Stimulated activated CD8-positive, alpha-beta memory T cell treated with anti-CD3 and anti-CD28 coated beads, Interleukin-7, amount 100 ng/mL, for 4 hours (primary cell): ENCODE measurements around the gene COL10A1.

Experiments used
- DNase-seq, 2 donors: peaks; one replicate each; pipeline ENCODE4 v3.0.0-alpha.2; 2020; ENCODE audit warnings: low read depth in 2 of 2

Gene COL10A1

DNA sequence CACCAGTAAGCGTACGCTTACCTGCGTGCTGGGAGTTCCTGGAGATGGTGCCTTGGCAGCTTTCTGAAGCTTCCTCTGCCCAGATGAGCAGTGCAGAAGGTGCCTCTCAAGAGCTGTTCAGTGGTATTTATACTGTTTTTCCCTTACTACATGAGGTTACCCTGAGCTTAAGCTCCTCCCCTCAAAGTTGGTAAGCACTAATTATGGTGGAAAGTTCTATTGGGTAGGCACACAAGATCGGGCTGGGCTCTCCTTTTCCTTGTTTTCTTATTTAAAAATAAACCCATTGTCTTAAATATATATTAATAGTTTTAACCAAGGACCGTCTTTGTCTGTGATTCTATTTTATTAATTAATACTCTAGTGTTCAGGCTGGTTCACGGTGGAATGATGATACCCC is at the start of gene COL10A1:
Gene COL10A1 (minus strand): TSS at position 101 of the 400 bp plus-strand sequence. CDS start 640 bp downstream, outside the sequence.
- no peak for DNase-seq

DNA sequence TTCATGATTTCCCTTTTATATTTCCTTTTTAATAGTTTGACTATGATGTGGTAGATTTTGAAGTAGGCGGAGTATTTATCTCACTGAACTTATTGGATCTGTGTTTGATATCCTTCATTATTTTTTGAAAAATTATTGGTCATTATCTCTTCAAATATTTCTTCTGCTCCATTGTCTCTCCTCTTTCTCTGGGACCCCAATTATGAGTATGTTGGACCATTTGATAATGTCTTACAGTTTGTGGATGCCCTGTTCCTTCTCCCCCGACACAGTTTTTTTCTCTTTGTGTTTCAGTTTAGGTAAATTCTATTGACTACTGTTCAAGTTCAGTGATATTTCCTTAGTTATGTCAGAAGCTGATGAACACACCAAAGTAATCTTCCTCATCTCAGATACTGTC is 49.4 kb upstream of the COL10A1 start:
- no peak for DNase-seq

DNA sequence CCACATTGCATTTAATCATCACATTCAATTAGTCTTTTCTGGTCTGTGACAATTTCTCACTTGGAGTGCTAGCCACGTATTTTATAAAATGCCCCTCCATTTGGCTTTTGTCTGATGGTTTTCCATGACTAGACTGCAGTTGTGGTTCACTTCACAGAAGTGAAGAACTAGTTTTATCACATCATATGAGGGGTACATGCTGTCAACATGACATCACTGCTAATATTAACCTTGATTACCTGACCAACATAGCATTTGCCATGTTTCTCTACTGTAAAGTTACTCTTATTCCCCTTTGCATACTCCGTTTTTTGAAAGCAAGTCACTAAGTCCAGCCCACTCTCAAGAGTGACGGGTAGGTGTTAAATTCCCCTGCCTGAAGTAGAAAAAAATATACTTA is 48.0 kb upstream of the COL10A1 start:
- no peak for DNase-seq

DNA sequence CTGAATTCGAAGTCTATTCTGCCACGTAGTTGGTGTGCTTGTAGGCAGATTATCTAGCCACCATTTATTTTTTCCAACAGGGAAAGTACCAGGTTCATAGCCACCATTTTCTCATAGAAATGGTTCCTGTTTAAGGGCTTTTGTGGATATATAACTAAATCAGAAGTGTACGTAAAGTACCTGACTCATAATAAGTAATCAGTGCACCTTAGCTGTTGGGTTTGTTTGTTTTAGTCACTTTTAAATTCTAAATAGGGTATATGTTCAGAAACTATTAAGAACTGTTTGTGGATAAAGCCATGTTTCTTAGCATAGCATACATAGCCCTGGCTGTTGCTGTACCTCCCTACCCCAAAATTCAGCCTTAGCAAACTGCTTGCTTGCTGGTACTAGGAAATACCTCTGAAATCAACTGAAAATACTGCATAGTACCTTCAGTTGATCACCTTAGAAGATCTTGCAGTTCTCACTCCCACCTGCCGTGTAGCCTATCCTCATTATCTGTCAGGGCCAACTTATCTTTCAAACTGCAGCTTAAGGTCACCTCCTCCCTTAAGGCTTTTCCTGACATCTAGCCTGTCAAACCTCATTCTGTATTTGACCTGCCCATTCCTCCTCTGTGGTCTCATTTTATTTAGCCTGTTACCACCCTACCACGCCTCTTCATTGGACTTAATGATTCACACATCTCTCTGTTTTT is 44.6 kb upstream of the COL10A1 start:
- DNase-seq: no peak

DNA sequence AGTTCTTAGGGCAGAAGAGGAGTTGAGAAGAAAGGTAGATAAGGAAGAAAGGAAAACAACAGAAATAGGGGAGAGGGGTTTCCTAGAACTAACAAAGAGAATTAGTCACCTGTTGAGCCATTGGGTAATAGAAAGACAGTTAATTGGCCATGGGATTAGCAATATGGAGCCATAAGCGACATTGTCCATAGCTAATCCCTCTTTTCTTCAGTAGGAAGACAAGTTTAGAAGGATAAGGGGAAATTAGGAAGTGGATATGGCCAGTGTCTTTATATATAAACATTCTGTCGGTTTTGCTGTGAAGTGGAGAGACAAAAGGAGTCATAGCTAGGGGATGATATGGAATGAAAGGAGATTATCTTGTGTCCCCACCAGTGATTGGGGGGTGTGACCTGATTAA is 43.9 kb upstream of the COL10A1 start:
- DNase-seq: no peak

DNA sequence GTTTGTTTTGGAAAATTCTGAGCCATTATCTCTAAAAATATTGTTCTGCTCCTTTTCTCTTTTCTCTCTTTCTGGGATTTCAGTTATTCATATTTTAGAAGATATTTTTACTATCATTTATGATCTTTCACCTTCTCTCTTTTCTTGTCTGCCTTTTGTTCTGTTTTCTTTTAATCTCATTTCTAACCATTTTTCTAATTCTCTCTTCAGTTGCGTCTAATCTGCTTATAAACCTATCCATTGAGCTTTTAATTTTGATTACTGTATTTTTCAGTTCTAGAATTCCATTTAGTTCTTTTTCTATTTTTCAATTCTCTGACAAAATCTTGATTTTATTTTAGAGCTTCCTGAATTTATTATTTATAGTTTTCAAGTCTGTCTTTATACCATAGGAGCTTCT is 42.2 kb upstream of the COL10A1 start:
- DNase-seq: no peak

DNA sequence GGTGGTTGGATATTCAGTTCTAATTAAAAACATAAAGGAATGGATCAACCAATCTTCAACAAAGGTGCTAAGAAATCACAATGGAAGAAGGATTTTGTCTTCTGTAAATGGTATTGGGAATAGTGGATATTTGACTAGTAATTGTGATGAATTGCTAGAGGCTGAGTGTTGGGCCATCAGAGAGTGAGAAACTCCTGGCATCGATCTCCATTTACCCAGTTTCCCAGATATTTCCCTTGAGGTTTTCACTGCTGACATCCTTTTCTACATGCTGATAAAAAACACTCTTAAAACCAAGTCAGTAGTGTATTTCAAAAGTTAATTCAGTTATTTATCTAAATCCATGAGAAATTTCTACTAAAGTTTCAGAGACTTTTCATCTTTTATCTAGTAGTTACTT is 40.4 kb upstream of the COL10A1 start:
- no peak for DNase-seq

DNA sequence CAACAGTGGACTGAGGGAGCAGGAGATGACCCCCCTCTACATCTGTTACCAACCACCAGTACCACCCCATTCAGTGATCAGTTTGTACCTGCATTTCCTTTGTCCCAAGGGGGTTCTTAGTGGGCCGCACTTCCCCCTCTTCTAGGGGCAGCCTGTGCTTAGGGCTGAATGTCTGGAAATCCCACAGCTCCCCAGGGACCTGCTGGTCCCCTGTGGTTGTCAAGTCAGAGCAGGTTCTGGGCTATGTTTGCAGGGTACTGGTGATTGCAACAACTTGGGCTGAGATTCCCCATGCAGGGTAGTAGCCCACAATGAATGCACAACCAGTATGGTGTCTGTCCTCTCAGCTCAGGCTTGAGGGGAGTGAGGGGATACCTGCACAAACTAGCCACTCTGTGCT is 39.7 kb upstream of the COL10A1 start:
- no peak for DNase-seq

DNA sequence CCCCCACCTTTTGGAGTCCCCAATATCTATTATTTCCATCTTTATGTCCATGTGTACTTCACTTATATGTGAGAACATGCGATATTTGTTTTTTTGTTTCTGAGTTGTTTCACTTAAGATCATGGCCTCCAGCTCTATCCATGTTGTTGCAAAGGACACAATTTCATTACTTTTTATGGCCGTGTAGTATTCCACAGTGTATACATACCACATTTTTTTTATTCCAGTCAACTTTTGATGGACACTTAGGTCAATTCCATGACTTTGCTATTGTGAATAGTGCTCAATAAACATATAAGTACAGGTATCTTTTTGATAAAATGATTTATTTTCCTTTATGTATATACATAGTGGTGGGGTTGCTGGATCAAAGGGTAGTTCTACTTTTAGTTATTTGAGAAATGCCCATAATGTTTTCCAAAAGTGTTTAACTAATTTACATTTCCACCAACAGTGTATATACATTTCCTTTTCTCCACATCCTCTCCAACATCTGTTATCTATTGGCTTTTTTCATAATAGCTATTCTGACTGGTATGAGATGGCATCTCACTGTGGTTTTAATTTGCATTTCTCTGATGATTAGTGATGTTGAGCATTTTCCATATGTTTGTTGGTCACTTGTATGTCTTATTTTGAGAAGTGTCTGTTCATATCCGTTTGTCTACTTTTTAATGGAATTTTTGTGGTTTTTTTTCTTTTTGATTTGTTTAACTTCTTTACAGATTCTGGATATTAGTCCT is 34.0 kb upstream of the COL10A1 start:
- DNase-seq: no peak

DNA sequence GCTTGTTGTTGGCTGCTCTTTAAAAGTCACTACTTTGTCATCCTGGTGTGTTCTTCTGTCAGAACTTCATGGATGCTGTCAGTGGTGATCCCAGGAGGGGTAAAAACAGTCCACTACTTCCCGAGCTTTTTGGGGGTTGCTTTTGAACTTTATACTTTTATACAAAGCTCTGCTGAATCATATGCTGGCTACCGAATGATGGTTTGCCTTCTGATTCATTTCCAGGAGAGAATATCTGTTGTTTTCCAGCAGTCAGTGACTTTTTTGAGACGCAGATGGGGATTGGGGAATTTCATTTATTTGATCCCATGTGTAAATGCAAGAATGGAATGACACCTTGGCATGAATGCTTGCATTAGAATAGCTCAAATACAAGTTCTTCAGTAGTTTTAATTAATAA is 32.7 kb upstream of the COL10A1 start:
- no peak for DNase-seq

DNA sequence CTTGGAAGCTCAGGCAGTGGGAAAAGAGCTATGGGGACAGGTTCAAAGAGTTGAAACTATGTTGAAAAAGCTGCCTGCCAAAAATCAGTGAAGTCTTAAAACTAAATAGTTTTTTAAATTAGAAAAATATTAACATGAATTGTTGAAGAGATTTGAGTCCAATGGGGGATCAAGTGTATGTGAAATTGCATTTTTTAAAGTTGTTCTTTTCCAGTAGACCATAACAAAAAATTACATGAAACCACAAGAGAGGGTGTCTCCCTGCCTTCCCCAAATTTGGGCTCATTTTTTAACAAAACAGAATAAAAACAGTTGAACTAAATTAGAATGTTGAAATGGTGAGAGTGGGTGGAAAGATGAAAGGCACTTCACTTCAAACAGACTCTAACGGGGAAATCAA is 31.5 kb upstream of the COL10A1 start:
- DNase-seq: no peak

DNA sequence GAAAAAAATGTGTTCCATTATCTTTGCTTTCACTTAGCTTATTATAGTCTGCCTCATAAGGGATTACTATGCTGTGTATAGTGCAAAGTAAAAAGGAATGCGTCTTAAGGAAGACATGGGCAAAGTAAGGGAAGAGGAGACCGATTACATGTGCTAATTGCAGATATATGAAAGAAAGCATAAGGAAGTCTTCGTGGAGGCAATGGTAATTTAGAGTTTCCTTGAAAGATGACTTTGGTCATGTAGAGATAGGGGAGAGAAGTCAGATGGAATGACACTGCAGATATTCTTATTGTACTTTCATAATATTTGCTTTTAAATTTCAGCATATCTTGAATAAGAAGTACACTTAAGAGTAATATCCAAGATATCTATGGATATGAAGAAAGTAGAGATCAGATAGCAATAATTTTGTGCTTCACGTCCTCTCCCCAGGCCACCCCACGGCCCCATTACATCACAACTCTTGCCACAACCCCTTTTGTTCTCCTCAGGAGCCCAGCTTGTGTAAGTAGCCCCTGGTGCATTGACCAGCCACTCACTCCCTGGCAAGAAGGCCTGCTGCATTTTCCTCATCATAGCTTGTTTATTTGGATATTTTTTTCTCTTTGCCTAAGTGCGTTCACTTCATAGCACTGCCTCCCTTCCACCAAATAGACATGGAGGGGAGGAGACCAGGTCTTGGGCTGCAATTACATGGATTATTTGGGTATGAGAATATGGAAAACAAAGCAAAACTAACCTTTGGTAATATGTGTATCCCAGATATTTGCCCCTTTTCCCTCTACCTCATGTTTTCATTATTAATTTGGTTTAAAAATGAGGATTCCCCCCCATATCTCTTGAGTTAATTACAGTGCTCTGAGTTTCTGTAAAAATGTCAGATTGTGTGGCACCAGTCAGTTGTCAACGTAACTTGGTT is 30.7 kb upstream of the COL10A1 start:
- no peak for DNase-seq

DNA sequence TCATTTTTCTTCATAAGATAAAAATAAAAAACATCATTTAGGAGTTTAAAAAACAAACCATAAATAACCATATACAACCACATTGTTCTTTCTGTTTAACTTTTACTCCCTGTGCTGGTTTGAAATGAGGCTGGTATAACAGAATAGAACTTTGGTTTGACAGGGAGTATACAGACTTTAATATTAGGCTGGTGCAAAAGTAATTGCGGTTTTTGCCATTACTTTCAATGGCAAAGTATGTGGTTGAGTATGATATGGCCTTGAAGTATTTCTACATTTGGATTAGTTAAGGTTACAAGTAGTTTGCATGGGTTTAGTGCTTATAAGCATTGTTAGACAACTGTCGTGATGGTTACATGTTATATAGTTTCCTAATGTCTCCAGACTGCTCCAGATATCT is 29.0 kb upstream of the COL10A1 start:
- DNase-seq: no peak

DNA sequence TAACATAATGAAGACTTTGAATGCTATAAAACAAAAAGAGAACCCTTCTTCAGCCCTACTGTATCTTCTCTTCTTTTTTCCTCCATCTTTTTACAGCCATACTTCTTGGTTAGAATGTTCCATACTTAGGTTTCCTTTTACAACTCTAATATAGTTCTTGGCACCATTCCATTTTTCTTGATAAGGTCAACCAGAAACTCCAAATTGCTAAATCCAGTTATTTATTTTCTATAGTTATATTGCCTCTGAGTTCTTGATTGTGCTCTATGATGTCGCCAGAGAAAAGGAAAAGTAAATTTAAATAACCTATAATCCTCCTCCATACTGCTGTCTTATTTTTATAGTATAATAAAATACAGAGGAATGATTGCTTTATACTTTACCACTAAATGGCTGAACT is 26.7 kb upstream of the COL10A1 start:
- DNase-seq: no peak

DNA sequence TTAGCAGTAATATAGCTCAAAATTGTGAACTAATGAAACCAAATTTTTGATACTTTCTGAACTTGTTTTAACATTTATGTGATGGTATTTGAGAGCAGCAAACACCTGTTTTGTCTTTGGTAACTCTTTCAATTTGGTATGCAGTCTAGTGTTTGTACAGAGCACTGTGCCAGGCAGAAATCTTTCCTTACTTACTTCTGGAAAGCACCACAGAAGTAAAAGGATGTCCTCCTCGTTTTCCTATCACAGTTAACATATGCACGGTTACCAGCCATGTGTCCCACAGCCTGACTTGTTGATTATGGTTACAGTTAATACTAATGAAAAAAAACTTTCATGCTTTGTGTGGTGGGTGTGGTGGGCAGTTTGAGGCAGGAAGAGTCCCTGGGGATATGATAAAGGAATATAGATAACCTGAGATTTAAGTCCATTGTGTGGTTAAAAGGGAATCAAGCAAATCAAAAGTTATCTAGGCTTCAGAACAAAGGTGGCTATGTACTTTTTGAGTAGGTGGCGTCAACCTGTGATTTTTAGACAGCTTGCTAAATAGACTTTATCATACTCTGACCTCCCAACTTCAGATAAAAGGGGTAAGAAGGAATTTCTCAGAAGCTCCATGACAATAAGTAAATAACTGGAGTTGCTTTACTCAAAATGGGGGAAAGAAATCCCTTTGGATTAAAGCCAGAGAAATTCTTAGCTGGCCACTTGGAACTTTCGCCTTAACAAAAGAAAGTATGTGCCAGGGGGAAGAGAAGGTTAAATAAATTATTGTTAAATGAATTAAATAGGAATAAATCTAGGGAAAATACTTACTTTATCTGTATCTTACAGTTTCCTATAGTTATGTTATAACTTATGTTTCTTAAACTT is 20.1 kb upstream of the COL10A1 start:
- DNase-seq: no peak

DNA sequence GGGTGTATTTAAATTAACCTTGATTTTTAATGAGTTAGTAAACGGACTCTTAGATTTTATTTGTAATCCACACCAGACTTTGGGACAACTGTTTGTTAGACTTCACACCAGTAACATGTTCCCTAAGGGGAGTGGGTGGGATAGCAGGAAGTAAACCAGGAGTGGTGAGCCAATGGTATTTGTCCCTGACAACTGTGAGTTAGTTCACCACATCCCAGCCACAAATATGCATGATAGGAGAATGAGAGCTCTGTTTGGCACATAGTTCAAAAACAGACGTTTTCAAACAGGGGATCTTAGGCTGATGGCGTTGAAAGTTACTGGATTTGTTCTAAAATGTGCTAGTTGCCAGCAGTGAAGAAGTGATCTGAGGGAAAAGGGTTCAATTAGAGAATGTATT is 18.7 kb upstream of the COL10A1 start:
- no peak for DNase-seq

DNA sequence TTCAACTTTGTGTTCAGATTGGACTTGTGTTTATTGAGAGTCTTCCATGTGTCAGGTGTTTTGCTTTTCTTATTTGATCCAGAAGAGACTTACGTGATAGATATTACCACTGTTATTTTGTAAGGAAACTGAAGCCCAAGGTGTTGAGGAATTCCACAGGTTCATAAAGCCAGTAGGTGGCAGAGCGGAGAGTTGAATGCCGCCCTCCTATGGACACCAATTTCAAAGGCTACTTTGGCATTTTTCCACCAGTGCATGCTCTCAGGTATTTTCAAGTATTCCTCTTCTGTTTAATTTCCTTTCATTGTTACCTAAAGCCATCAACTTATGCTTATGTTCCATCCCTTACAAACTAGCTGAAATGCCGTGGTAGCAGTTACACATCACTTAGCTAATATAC is 14.0 kb upstream of the COL10A1 start:
- no peak for DNase-seq

DNA sequence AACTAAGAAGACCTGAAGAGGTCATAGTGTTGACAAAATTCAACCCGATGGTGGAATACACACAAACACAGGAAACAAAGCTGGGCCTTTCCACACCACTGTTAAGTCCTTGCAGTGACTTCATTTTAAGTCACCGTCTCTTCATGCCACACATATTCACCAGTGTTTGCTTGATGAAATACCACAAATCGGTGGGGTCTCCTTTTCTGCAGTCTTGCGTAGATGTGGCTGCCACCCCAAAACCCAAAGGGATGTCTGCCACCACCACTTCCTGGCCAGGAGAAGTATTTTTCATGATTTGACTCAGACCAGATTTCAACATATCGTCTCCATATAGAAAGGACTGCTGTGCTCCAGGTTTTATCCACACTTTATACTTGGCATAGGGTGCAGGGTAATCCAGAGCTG is 11.0 kb upstream of the COL10A1 start:
- DNase-seq: peak in 1 of 2 donors; percentile 17

DNA sequence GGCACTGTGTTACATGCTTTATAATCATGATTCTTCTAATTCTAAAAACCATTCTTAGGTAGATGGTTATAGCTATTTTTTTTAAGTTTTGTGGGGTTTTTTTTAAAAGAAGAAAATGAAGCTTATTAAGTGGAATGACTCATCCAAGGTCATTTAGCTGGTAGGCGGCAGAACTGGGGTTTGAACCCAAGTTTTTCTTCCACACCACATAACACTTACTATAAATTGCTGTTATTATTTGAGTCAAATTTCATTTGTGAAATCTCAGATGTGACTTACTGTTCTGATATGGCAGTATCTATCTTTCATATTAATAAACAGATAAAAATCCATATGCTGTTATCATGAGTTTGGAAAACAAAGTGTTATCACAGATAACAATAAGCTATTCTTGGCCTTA is 10.4 kb upstream of the COL10A1 start:
- DNase-seq: no peak

DNA sequence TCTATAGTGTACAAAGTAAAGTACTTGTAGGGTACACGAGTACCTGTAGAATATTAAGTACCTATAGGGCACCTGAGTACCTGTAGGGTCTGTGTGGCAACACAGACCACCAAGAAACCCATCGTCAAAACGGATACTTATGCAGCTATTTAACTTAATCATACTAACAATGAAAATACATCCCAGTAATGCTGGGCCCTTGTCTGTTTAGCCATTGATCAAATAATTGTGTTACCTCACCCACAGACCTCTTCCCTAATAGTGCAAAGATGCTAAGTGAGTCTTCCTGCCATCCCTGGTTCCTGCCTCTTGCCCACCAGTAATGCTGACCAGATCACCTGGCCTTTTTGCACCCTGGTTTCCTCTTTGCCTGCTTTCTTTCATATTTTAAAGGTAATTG is 7.5 kb upstream of the COL10A1 start:
- no peak for DNase-seq

DNA sequence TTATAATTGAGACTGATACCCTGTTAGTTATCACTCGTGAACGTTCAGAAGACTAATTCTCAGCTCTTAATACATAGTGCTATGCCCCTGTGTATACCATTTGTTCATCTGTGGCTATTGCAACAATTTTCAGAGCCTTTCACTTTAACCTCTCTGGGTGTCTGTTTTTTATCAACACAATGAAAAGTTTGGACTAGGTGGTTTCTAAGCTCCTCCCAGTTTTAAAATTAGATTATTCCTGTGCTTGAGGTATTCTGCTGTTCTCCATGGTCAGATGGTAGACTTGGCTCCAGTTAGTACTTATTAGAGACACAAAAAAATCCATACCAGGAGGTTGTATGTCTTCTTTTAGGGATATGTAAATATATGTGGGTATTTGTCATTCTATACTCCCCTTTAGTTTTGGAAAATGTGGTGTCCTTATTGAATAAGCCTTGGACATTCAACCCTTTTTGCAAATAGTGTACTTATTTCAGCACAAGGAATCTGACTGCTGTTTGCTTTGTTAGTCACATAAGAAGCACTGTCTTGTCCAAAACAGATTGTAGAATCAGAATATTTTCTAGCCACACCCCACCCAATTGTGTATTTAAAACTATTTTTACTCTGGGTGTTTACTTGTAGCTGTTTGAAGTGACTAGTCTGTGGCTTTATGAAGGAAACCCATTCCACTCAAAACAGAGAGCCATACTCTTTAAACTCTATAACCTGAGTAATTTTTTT is 2.0 kb upstream of the COL10A1 start:
- no peak for DNase-seq
